ENCODE measurements around the gene ZDHHC18. TPM values are rescaled to one million over a fixed set of nuclear protein-coding genes. Genes with fewer than 3 reads are reported as not detected.

Gene ZDHHC18
- total RNA-seq, 1 experiment from 2014 or later, result 33.1 TPM

DNA sequence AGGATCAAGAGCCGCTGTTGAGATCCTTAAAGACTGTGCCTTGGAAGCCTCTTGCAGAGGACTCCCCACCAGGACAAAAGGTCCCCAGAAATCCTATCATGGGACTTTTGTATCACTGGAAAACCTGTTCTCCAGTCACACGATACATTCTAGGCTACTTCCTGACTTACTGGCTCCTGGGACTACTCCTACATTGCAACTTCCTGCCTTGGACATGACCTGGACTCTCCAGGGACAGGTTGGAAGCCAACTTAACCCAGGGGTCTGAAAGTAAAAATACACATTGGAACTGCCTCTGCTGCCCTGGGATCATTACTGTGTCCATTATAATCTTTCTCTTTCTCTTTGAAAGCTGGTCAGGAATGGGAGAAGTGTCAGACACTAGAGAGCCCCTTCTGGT is 28.9 kb upstream of the ZDHHC18 start:
- Mint-ChIP-seq H3K27ac (no peak overlapping the region; a peak in 2 of 7 replicates), H3K4me3 (no peak overlapping the region; a peak in 1 of 5 replicates), H3K4me1 (peaks cover 16 to 17% of the 10 kb centered on the region in 2 experiments), H3K9me3 (peaks cover 7 to 8% of the 10 kb centered on the region in 2 experiments; a peak in 4 of 5 replicates), H3K36me3 (ENCODE audit: insufficient read depth in 1 of 3, low read depth in 3 of 3) (peaks cover 12 to 23% (median 22%) of the 10 kb centered on the region in 3 experiments), H3K27me3 (ENCODE audit: low read depth) (no peaks in the 10 kb centered on the region)
- Histone ChIP-seq H4K91ac (ENCODE audit: insufficient read length, low read depth, low read length) (no peak overlapping the region), H3K9me3 (ENCODE audit: control insufficient read depth, low read depth, low read length) (no peaks in the 10 kb centered on the region), H3K27me3 (ENCODE audit: insufficient read depth, low read length) (no peaks in the 10 kb centered on the region), H3K4ac (ENCODE audit: low read depth, low read length) (no peak overlapping the region), H2AFZ (ENCODE audit: low read length) (no peak overlapping the region), H3K23me2 (ENCODE audit: insufficient read length, low read depth, low read length, poor library complexity, severe bottlenecking) (no peaks in the 10 kb centered on the region), H3K18ac (ENCODE audit: insufficient read length, low read depth, low read length) (no peak overlapping the region), H3K14ac (ENCODE audit: insufficient read depth, low read length) (no peak overlapping the region), H2BK120ac (ENCODE audit: low read depth, low read length, poor library complexity, severe bottlenecking) (no peak overlapping the region), H2AK5ac (ENCODE audit: insufficient read length, low read length) (no peak overlapping the region), H3K4me1 (ENCODE audit: insufficient read depth, low read length) (peaks cover 4% of the 10 kb centered on the region; the same call in 1 of the 2 replicates), H3K23ac (ENCODE audit: insufficient read length, low read depth, low read length) (no peak overlapping the region), H4K5ac (ENCODE audit: insufficient read length, low read depth, low read length) (no peak overlapping the region), H2BK12ac (ENCODE audit: insufficient read length, low read depth, low read length) (no peak overlapping the region), H3K79me1 (ENCODE audit: insufficient read depth, low read depth, low read length, poor library complexity, severe bottlenecking) (no peaks in the 10 kb centered on the region), H3K9ac (ENCODE audit: extremely low read depth, insufficient read length, low read length) (no peak overlapping the region), H2BK5ac (ENCODE audit: insufficient read length, low read length) (no peak overlapping the region), H4K8ac (replicated peaks; ENCODE audit: insufficient read length, low read depth, low read length) (no peak overlapping the region), H3K4me2 (ENCODE audit: insufficient read depth, insufficient read length, low read length) (no peak overlapping the region), H4K20me1 (ENCODE audit: control insufficient read depth, insufficient read depth, insufficient read length) (no peaks in the 10 kb centered on the region), H3K56ac (ENCODE audit: insufficient read length, low read depth, low read length) (no peak overlapping the region), H2BK20ac (ENCODE audit: low read depth, low read length, poor library complexity, severe bottlenecking) (no peak overlapping the region), H3T11ph (ENCODE audit: low read length) (no peak overlapping the region), H3K79me2 (ENCODE audit: insufficient read depth, low read length) (no peaks in the 10 kb centered on the region), H3K27ac (ENCODE audit: insufficient read length, low read depth, low read length) (no peak overlapping the region), H2BK15ac (ENCODE audit: low read depth, low read length) (no peak overlapping the region)
- no peak for DNase-seq
- no CpG with 5 or more reads among the region's 2 CpGs for WGBS (ENCODE audit: extremely low coverage, insufficient read length, low lambda C conversion rate)
- TF ChIP-seq, protein P1, sequence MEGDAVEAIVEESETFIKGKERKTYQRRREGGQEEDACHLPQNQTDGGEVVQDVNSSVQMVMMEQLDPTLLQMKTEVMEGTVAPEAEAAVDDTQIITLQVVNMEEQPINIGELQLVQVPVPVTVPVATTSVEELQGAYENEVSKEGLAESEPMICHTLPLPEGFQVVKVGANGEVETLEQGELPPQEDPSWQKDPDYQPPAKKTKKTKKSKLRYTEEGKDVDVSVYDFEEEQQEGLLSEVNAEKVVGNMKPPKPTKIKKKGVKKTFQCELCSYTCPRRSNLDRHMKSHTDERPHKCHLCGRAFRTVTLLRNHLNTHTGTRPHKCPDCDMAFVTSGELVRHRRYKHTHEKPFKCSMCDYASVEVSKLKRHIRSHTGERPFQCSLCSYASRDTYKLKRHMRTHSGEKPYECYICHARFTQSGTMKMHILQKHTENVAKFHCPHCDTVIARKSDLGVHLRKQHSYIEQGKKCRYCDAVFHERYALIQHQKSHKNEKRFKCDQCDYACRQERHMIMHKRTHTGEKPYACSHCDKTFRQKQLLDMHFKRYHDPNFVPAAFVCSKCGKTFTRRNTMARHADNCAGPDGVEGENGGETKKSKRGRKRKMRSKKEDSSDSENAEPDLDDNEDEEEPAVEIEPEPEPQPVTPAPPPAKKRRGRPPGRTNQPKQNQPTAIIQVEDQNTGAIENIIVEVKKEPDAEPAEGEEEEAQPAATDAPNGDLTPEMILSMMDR (conservative IDR thresholded peaks at IDR 0.05), result no peak
